PC-3 (cell line): ENCODE measurements around the gene RERE. TPM values are rescaled to one million over a fixed set of nuclear protein-coding genes. Genes with fewer than 3 reads are reported as not detected.

Source experiments
- ATAC-seq: fragments of 200-7000 bp; cut with Tn5 transposase; 2 replicates; pipeline ENCODE4 v1.9.1; 2020; ENCODE audit warnings: mild to moderate bottlenecking, moderate library complexity
- BruUV-seq: library from RNA; stranded (reverse); fragments of 400-500 nt; replicated peaks from 2 replicates; lab custom pipeline; 2021; lab: Mats Ljungman, UMichigan
- CTCF ChIA-PET: fragments of 300-600 bp; sonication (Branson Sonifier 250); formaldehyde crosslinking; loops from one replicate; lab custom pipeline; 2022; ENCODE audit warnings: antibody characterized with exemption; lab: Charles Lee
- POLR2A ChIA-PET: fragments of 300-600 bp; sonication (Branson Sonifier 250); formaldehyde crosslinking; loops from one replicate; lab custom pipeline; 2022; ENCODE audit warnings: antibody characterized with exemption; ENCODE audit not compliant: unreplicated experiment; lab: Charles Lee
- DNase-seq: peaks from one replicate; pipeline ENCODE4 v3.0.0-alpha.2; 2015
- H2AFZ ChIP-seq: fragments of 300-600 bp; sonication (generic); 2 replicates; pipeline ENCODE4 v1.6.0; 2016; ENCODE audit warnings: antibody characterized with exemption, low read length
- H3F3A ChIP-seq: fragments of 300-600 bp; sonication (generic); one replicate; pipeline ENCODE4 v1.6.0; 2017; ENCODE audit warnings: antibody characterized with exemption, low read length, control low read depth, mild to moderate bottlenecking; ENCODE audit not compliant: unreplicated experiment
- H3K27ac ChIP-seq: fragments of 300-600 bp; sonication (generic); 2 replicates; pipeline ENCODE4 v1.5.1; 2016; ENCODE audit warnings: mild to moderate bottlenecking, low read length
- H3K27me3 ChIP-seq: fragments of 300-600 bp; sonication (generic); 2 replicates; pipeline ENCODE4 v1.6.1; 2016; ENCODE audit warnings: low read length, mixed read lengths
- H3K36me3 ChIP-seq: fragments of 300-600 bp; sonication (generic); 2 replicates; pipeline ENCODE4 v1.6.1; 2016; ENCODE audit warnings: low read depth, mixed run types, low read length, mixed read lengths
- H3K4me1 ChIP-seq: fragments of 300-600 bp; sonication (generic); 2 replicates; pipeline ENCODE4 v1.5.1; 2016; ENCODE audit warnings: low read length; ENCODE audit not compliant: insufficient read depth
- H3K4me2 ChIP-seq: fragments of 300-600 bp; sonication (generic); 2 replicates; pipeline ENCODE4 v1.6.0; 2016; ENCODE audit warnings: low read length
- H3K4me3 ChIP-seq: fragments of 300-600 bp; sonication (generic); 2 replicates; pipeline ENCODE4 v1.5.1; 2016; ENCODE audit warnings: mild to moderate bottlenecking, low read length, mixed read lengths
- H3K79me2 ChIP-seq: fragments of 300-600 bp; sonication (generic); 2 replicates; pipeline ENCODE4 v1.6.1; 2017; ENCODE audit warnings: low read length, mixed read lengths
- H3K9ac ChIP-seq: fragments of 300-600 bp; sonication (generic); 2 replicates; pipeline ENCODE4 v1.6.0; 2016; ENCODE audit warnings: mild to moderate bottlenecking, low read length
- H3K9me2 ChIP-seq: fragments of 300-600 bp; sonication (generic); replicated peaks from 2 replicates; pipeline ENCODE4 v1.6.1; 2016; ENCODE audit warnings: mixed run types, low read length, mixed read lengths
- H3K9me3 ChIP-seq: fragments of 300-600 bp; sonication (generic); 2 replicates; pipeline ENCODE4 v1.6.1; 2016; ENCODE audit warnings: low read length, mixed read lengths
- H4K20me1 ChIP-seq: fragments of 300-600 bp; sonication (generic); 2 replicates; pipeline ENCODE4 v1.6.1; 2016; ENCODE audit warnings: low read length, mixed read lengths
- CTCF ChIP-seq: fragments of 300-600 bp; sonication (generic); conservative IDR thresholded peaks from 2 replicates; pipeline ENCODE4 v1.5.1; 2017; ENCODE audit warnings: antibody characterized with exemption, low read depth, mild to moderate bottlenecking, low read length
- EZH2 ChIP-seq: fragments of 300-600 bp; sonication (generic); IDR thresholded peaks from one replicate; pipeline ENCODE4 v1.6.1; 2017; ENCODE audit warnings: antibody characterized with exemption, mild to moderate bottlenecking, low read length; ENCODE audit not compliant: unreplicated experiment
- EZH2phosphoT487 ChIP-seq: fragments of 300-600 bp; sonication (generic); IDR thresholded peaks from 2 replicates; pipeline ENCODE4 v1.6.1; 2018; ENCODE audit warnings: mild to moderate bottlenecking, antibody characterized with exemption, low read length, borderline replicate concordance
- intact Hi-C: fragments of 100-400 bp; cut with micrococcal nuclease; formaldehyde crosslinking; loops from 2 replicates; pipeline ENCODE4 v1.9.0; 2023
- total RNA-seq: library from RNA; depleted of rRNA; stranded (reverse); fragments of >200 nt; gene quantifications from 2 replicates; pipeline ENCODE4 v1.2.3, GENCODE V29; 2014

RERE gene
- total RNA-seq, 1 experiment from 2014 or later = 24.2 TPM

GRCh38 chr1:8465692-8466091, 351.7 kb downstream of the RERE start:
- H3K9me3 ChIP-seq = no peaks in the 10 kb centered on the region
- no peak for ATAC-seq
- no peak overlapping the region for H3K4me2 ChIP-seq
- H3K9me2 ChIP-seq = no peaks in the 10 kb centered on the region
- no peaks in the 10 kb centered on the region for H3F3A ChIP-seq
- intact Hi-C loops = loop anchor here (5.0 kb wide), 1 partner anchor 48 kb away; no protein-coding TSS in a partner anchor
- H3K27ac ChIP-seq = no peak overlapping the region
- no peaks in the 10 kb centered on the region for H4K20me1 ChIP-seq
- H3K36me3 ChIP-seq = 0 out of 2 replicates have a peak, but pooled peaks cover 4% of the 10 kb centered on the region
- no peak overlapping the region for H3K9ac ChIP-seq
- TF ChIP-seq CTCF (no peak), EZH2 (no peak)
- no peak overlapping the region for H2AFZ ChIP-seq
- H3K4me1 ChIP-seq = peaks cover 11% of the 10 kb centered on the region
- no peak overlapping the region for H3K4me3 ChIP-seq
- no peaks in the 10 kb centered on the region for H3K79me2 ChIP-seq
- POLR2A ChIA-PET = no interaction called here
- no peaks in the 10 kb centered on the region for H3K27me3 ChIP-seq
- no peak for DNase-seq
- no TSS peak for BruUV-seq
- CTCF ChIA-PET = no interaction called here

- Histone ChIP-seq H3K27ac (no peak overlapping the region), H3K9me3 (no peaks in the 10 kb centered on the region), H3K79me2 (no peaks in the 10 kb centered on the region), H3K9me2 (no peaks in the 10 kb centered on the region), H3K27me3 (no peaks in the 10 kb centered on the region), H3K9ac (no peak overlapping the region), H3K36me3 (0 out of 2 replicates have a peak, but pooled peaks cover 4% of the 10 kb centered on the region), H3F3A (no peaks in the 10 kb centered on the region), H4K20me1 (no peaks in the 10 kb centered on the region), H2AFZ (no peak overlapping the region), H3K4me2 (no peak overlapping the region), H3K4me3 (no peak overlapping the region), H3K4me1 (peaks cover 11% of the 10 kb centered on the region)
- intact Hi-C loops = loop anchor here (5.0 kb wide), 1 partner anchor 48 kb away; no protein-coding TSS in a partner anchor
- no TSS peak for BruUV-seq
- ATAC-seq (no peak), DNase-seq (no peak)
- POLR2A ChIA-PET = no interaction called here
- TF ChIP-seq CTCF (no peak), EZH2phosphoT487 (no peak), EZH2 (no peak)
- CTCF ChIA-PET = no interaction called here
Measured at GRCh38 chr1:8465013-8465412, 352.4 kb downstream of the RERE start.

- ChIA-PET POLR2A (no interaction called here), CTCF (no interaction called here)
- Histone ChIP-seq H3K9me2 (no peaks in the 10 kb centered on the region), H3K36me3 (0 out of 2 replicates have a peak, but pooled peaks cover 4% of the 10 kb centered on the region), H3K27me3 (no peaks in the 10 kb centered on the region), H3K4me3 (no peak overlapping the region), H3K79me2 (no peaks in the 10 kb centered on the region), H3K9me3 (no peaks in the 10 kb centered on the region), H2AFZ (no peak overlapping the region), H3K9ac (no peak overlapping the region), H3K4me2 (no peak overlapping the region), H3K4me1 (peaks cover 11% of the 10 kb centered on the region), H3K27ac (no peak overlapping the region), H4K20me1 (no peaks in the 10 kb centered on the region), H3F3A (no peaks in the 10 kb centered on the region)
- no peak for TF ChIP-seq EZH2phosphoT487
- no peak for TF ChIP-seq EZH2
- TF ChIP-seq CTCF = no peak
- no peak for DNase-seq
- intact Hi-C loops = no loop called here
- BruUV-seq = no TSS peak
- ATAC-seq = no peak
Measured at GRCh38 chr1:8464377-8464776, 353.1 kb downstream of the RERE start.
